MM.1S (cell line): ENCODE results near the gene RALGDS.

ENCODE experiments used
- DNase-seq: peaks from one replicate; pipeline ENCODE4 v3.0.0-alpha.2; 2015
- H2AFZ ChIP-seq: fragments of 300-600 bp; sonication (generic); 2 replicates; pipeline ENCODE4 v1.6.0; 2016; ENCODE audit warnings: antibody characterized with exemption, low read length
- H3F3A ChIP-seq: fragments of 300-600 bp; sonication (generic); 2 replicates; pipeline ENCODE4 v1.6.1; 2016; ENCODE audit warnings: mild to moderate bottlenecking, antibody characterized with exemption, low read length, moderate library complexity, mixed read lengths; ENCODE audit not compliant: insufficient read depth
- H3K27ac ChIP-seq: fragments of 300-600 bp; sonication (generic); 2 replicates; pipeline ENCODE4 v1.5.1; 2016; ENCODE audit warnings: mild to moderate bottlenecking, low read length
- H3K27me3 ChIP-seq: fragments of 300-600 bp; sonication (generic); replicated peaks from 2 replicates; pipeline ENCODE4 v1.6.0; 2016; ENCODE audit warnings: low read length; ENCODE audit not compliant: insufficient read depth
- H3K36me3 ChIP-seq: fragments of 300-600 bp; sonication (generic); replicated peaks from 2 replicates; pipeline ENCODE4 v1.6.1; 2016; ENCODE audit warnings: mild to moderate bottlenecking, low read length, mixed read lengths; ENCODE audit not compliant: insufficient read depth
- H3K4me1 ChIP-seq: fragments of 300-600 bp; sonication (generic); 2 replicates; pipeline ENCODE4 v1.6.1; 2016; ENCODE audit warnings: low read length, mixed read lengths
- H3K4me2 ChIP-seq: fragments of 300-600 bp; sonication (generic); 2 replicates; pipeline ENCODE4 v1.6.0; 2016; ENCODE audit warnings: low read depth, low read length
- H3K4me3 ChIP-seq: fragments of 300-600 bp; sonication (generic); 2 replicates; pipeline ENCODE4 v1.5.1; 2016; ENCODE audit warnings: low read length, mixed read lengths
- H3K79me2 ChIP-seq: fragments of 300-600 bp; sonication (generic); 2 replicates; pipeline ENCODE4 v1.6.1; 2016; ENCODE audit warnings: mixed run types, low read length, mixed read lengths
- H3K9ac ChIP-seq: fragments of 300-600 bp; sonication (generic); 2 replicates; pipeline ENCODE4 v1.6.1; 2016; ENCODE audit warnings: low read length, mixed read lengths
- H3K9me2 ChIP-seq: fragments of 300-600 bp; sonication (generic); replicated peaks from 2 replicates; pipeline ENCODE4 v1.6.1; 2016; ENCODE audit warnings: mild to moderate bottlenecking, low read length, mixed read lengths; ENCODE audit not compliant: insufficient read depth
- H3K9me3 ChIP-seq: fragments of 300-600 bp; sonication (generic); replicated peaks from 2 replicates; pipeline ENCODE4 v1.6.1; 2016; ENCODE audit warnings: mild to moderate bottlenecking, low read length, mixed read lengths; ENCODE audit not compliant: insufficient read depth
- H4K20me1 ChIP-seq: fragments of 300-600 bp; sonication (generic); 2 replicates; pipeline ENCODE4 v1.6.1; 2016; ENCODE audit warnings: mild to moderate bottlenecking, low read length, moderate library complexity, mixed read lengths; ENCODE audit not compliant: insufficient read depth
- EZH2 ChIP-seq: fragments of 300-600 bp; sonication (generic); optimal IDR thresholded peaks from 2 replicates; pipeline ENCODE3; 2017; ENCODE audit warnings: low read depth, mild to moderate bottlenecking, antibody characterized with exemption, low read length, mixed read lengths
- EZH2phosphoT487 ChIP-seq: fragments of 300-600 bp; sonication (generic); IDR thresholded peaks from 2 replicates; pipeline ENCODE4 v1.6.1; 2018; ENCODE audit warnings: antibody characterized with exemption, low read length
- TF ChIP-seq, protein P1 (sequence below): fragments of 300-600 bp; sonication (generic); IDR thresholded peaks from 2 replicates; pipeline ENCODE4 v1.5.1; 2016; ENCODE audit warnings: antibody characterized with exemption, low read length, mixed read lengths

RALGDS gene

DNA sequence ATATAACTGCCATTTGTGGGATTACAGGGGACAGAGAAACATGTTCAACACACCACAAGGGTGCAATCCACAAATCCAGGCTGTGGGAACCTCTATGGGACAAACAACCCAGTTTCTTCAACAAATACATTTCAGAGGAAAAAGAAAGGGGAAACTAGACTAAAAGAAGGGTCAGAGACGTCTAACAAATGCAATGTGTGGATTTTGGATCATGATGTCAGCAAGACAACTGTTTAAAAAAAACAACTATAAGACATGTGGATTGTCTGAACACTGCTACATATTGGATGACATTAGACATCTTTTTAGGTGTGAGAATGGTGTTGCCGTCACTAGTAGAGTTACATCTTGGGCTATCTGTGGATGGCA, 3.9 kb upstream of the RALGDS start:
- H3K4me1 ChIP-seq: 0 out of 2 replicates have a peak, but pooled peaks cover 3% of the 10 kb centered on the region

DNA sequence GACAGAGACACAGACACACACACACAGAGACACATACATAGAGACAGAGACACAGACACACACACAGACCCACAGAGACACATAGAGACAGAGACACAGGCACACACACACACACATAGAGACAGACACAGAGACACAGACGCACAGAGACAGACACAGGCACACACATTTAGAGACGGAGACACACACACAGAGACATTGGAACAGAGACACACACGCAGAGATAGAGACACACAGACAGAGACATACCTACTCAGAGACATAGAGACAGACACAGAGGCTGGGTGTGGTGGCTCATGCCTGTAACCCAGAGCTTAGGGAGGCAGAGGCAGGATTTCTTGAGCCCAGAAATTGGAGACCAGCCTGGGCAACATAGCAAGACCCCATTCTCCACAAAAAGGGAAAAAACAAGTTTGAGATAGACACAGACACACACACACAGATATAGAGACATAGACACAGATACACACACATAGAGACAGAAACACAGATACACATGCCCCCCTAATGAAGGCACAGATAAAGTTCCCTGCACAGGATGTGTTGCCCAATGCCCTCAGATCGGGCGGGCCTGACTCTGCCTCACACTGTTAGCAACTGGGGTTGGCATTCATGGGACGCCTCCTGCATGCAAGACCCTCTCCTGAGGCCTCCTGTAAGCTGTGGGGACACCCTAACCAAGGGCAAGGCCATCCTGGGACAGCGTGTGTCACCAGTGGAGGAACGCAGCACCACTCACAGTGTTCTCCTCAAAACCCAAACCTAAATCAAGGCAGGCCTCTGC, 3.3 kb upstream of the RALGDS start:
- H4K20me1 ChIP-seq: no peaks in the 10 kb centered on the region
- no peaks in the 10 kb centered on the region for H3K36me3 ChIP-seq
- no peak overlapping the region for H3K27ac ChIP-seq
- peaks cover 5% of the 10 kb centered on the region; the same call in 1 of the 2 replicates for H3K79me2 ChIP-seq
- no peaks in the 10 kb centered on the region for H3K9me3 ChIP-seq
- H3K27me3 ChIP-seq: no peaks in the 10 kb centered on the region
- H3K9me2 ChIP-seq: no peaks in the 10 kb centered on the region
- DNase-seq: no peak
- TF ChIP-seq EZH2: no peak
- TF ChIP-seq EZH2phosphoT487: no peak
- TF ChIP-seq, protein P1, sequence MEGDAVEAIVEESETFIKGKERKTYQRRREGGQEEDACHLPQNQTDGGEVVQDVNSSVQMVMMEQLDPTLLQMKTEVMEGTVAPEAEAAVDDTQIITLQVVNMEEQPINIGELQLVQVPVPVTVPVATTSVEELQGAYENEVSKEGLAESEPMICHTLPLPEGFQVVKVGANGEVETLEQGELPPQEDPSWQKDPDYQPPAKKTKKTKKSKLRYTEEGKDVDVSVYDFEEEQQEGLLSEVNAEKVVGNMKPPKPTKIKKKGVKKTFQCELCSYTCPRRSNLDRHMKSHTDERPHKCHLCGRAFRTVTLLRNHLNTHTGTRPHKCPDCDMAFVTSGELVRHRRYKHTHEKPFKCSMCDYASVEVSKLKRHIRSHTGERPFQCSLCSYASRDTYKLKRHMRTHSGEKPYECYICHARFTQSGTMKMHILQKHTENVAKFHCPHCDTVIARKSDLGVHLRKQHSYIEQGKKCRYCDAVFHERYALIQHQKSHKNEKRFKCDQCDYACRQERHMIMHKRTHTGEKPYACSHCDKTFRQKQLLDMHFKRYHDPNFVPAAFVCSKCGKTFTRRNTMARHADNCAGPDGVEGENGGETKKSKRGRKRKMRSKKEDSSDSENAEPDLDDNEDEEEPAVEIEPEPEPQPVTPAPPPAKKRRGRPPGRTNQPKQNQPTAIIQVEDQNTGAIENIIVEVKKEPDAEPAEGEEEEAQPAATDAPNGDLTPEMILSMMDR: no peak
- no peak overlapping the region for H2AFZ ChIP-seq
- no peak overlapping the region for H3K4me3 ChIP-seq
- no peak overlapping the region for H3K4me2 ChIP-seq
- H3K9ac ChIP-seq: no peak overlapping the region
- peaks cover 6% of the 10 kb centered on the region; the same call in 1 of the 2 replicates for H3F3A ChIP-seq
- H3K4me1 ChIP-seq: 0 out of 2 replicates have a peak, but pooled peaks cover 3% of the 10 kb centered on the region

More for the DNA sequence above, 3.9 kb upstream of the RALGDS start:
- H3F3A ChIP-seq: peaks cover 6% of the 10 kb centered on the region; the same call in 1 of the 2 replicates
- H3K36me3 ChIP-seq: no peaks in the 10 kb centered on the region
- H3K79me2 ChIP-seq: peaks cover under 1% of the 10 kb centered on the region; the same call in 1 of the 2 replicates
- no peak for TF ChIP-seq EZH2
- TF ChIP-seq, protein P1: no peak
- TF ChIP-seq EZH2phosphoT487: no peak
- H3K9ac ChIP-seq: no peak overlapping the region
- H3K27ac ChIP-seq: no peak overlapping the region
- H3K4me2 ChIP-seq: no peak overlapping the region
- no peak overlapping the region for H2AFZ ChIP-seq
- no peaks in the 10 kb centered on the region for H4K20me1 ChIP-seq
- no peaks in the 10 kb centered on the region for H3K9me3 ChIP-seq
- H3K9me2 ChIP-seq: no peaks in the 10 kb centered on the region
- no peak for DNase-seq
- no peak overlapping the region for H3K4me3 ChIP-seq
- H3K27me3 ChIP-seq: no peaks in the 10 kb centered on the region

DNA sequence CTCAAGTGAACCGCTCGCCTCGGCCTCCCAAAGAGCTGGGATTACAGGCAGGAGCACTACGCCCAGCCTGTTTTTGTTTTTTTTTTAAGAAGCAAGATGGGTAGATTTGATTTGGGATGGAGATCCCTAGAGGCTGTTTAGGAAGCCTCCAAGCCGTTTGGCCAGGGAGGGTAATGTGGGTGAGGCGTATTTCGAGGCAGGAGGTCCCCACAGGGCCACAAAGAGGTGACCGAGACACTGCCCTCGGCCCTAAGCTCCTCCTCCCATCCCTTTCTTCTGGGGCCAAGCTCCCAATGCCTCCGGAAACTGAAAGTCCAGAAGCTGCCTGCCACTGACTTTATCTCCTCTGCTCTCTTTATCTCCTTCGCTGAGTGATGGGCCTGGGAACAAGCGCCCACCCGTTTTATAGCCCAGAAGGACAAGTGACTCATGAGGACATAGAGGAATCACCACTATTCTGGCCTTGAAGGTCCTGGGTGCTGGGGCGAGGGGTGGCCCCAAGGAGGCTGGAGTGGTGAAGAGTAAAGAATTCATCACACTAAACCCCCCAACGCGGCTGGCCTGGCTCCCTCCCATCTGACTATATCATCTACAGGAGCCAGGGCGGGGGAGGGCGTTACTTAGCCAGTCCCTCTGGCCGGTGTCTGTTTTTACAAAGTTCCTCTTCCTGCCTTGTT, 2.0 kb upstream of the RALGDS start:
- Histone ChIP-seq H3K4me1 (0 out of 2 replicates have a peak, but pooled peaks cover 3% of the 10 kb centered on the region), H3K4me2 (no peak overlapping the region), H3K27me3 (no peaks in the 10 kb centered on the region), H3K27ac (no peak overlapping the region), H3K4me3 (no peak overlapping the region), H3K9me3 (no peaks in the 10 kb centered on the region), H3K79me2 (peaks cover 11% of the 10 kb centered on the region; the same call in 1 of the 2 replicates), H3K9me2 (no peaks in the 10 kb centered on the region), H2AFZ (no peak overlapping the region), H3K9ac (no peak overlapping the region), H3F3A (peaks cover 6% of the 10 kb centered on the region; the same call in 1 of the 2 replicates), H3K36me3 (no peaks in the 10 kb centered on the region), H4K20me1 (no peaks in the 10 kb centered on the region)
- TF ChIP-seq, protein P1: no peak
- no peak for TF ChIP-seq EZH2phosphoT487
- TF ChIP-seq EZH2: no peak
- no peak for DNase-seq
